ENCODE results near the gene HMX3.

DNA sequence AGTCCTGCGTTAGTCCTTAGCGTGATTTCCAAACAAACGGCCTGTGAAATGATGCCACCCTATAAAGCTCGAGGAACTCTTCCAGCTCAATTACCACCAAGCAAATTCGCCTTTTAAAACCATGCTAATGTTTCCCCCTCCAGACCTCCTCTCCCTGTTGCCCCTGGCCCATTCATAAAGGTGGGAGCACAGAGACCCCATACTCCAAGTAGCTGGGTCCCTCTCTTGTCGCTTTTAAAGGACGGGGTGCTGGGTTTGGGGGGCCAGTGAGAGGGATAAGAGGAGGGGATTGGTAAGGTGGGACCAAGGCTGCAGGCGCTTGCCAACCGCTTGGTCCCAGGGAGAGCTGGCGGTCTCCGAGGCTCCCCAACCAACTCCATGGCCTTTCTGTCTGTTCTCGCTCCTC, 13.4 kb downstream of the HMX3 start:
- TF ChIP-seq, protein P1, sequence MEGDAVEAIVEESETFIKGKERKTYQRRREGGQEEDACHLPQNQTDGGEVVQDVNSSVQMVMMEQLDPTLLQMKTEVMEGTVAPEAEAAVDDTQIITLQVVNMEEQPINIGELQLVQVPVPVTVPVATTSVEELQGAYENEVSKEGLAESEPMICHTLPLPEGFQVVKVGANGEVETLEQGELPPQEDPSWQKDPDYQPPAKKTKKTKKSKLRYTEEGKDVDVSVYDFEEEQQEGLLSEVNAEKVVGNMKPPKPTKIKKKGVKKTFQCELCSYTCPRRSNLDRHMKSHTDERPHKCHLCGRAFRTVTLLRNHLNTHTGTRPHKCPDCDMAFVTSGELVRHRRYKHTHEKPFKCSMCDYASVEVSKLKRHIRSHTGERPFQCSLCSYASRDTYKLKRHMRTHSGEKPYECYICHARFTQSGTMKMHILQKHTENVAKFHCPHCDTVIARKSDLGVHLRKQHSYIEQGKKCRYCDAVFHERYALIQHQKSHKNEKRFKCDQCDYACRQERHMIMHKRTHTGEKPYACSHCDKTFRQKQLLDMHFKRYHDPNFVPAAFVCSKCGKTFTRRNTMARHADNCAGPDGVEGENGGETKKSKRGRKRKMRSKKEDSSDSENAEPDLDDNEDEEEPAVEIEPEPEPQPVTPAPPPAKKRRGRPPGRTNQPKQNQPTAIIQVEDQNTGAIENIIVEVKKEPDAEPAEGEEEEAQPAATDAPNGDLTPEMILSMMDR (IDR thresholded peaks at IDR 0.05) = no peak
- TF ChIP-seq POLR2A (IDR thresholded peaks at IDR 0.05) = no peak

Data from lower leg skin (tissue), 3 donors.